Astrocyte (in vitro differentiated cells and primary cell): ENCODE measurements around the gene PACC1. TPM values are rescaled to one million over a fixed set of nuclear protein-coding genes. Genes with fewer than 3 reads are reported as not detected.
"Not testable (repeated sequence)": the region's sequence is repeated elsewhere in the genome, so short reads cannot be mapped to it uniquely, and the experiment has no call there.

Source experiments
- DNase-seq: peaks from one replicate; pipeline ENCODE4 v3.0.0-alpha.2; 2010; ENCODE audit warnings: low read depth
- FAIRE-seq: peaks from 2 replicates; lab custom pipeline; 2011; peaks lifted over from hg19 to GRCh38; lab: Jason Lieb, UNC
- H2AFZ ChIP-seq: 2 replicates; pipeline ENCODE4 v1.6.0; 2012; ENCODE audit warnings: low read depth, low read length, inconsistent platforms
- H3K27ac ChIP-seq: 2 replicates; pipeline ENCODE4 v1.5.1; 2011; ENCODE audit warnings: low read depth, low read length, inconsistent platforms
- H3K27me3 ChIP-seq: 2 replicates; pipeline ENCODE4 v1.6.0; 2011; ENCODE audit warnings: low read length, inconsistent platforms; ENCODE audit not compliant: insufficient read depth
- H3K36me3 ChIP-seq: 2 replicates; pipeline ENCODE4 v1.5.1; 2011; ENCODE audit warnings: low read length, inconsistent platforms; ENCODE audit not compliant: insufficient read depth
- H3K4me1 ChIP-seq: 2 replicates; pipeline ENCODE4 v1.5.1; 2011; ENCODE audit warnings: low read length, inconsistent platforms; ENCODE audit not compliant: insufficient read depth
- H3K4me2 ChIP-seq: 2 replicates; pipeline ENCODE4 v1.6.0; 2012; ENCODE audit warnings: low read length, inconsistent platforms
- H3K4me3 ChIP-seq: 2 replicates; pipeline ENCODE4 v1.5.1; 2011; ENCODE audit warnings: low read depth, mild to moderate bottlenecking, low read length, inconsistent platforms; ENCODE audit not compliant: insufficient read depth
- H3K79me2 ChIP-seq: 2 replicates; pipeline ENCODE4 v1.6.0; 2012; ENCODE audit warnings: mild to moderate bottlenecking, low read length, inconsistent platforms; ENCODE audit not compliant: insufficient read depth
- H3K9ac ChIP-seq: 2 replicates; pipeline ENCODE4 v1.6.0; 2012; ENCODE audit warnings: mild to moderate bottlenecking, low read length, inconsistent platforms
- H3K9me3 ChIP-seq: 2 replicates; pipeline ENCODE4 v1.5.1; 2012; ENCODE audit warnings: low read depth, mild to moderate bottlenecking, low read length, inconsistent platforms; ENCODE audit not compliant: insufficient read depth
- H4K20me1 ChIP-seq: 2 replicates; pipeline ENCODE4 v1.6.0; 2012; ENCODE audit warnings: low read length, inconsistent platforms; ENCODE audit not compliant: insufficient read depth
- H3K27ac Mint-ChIP-seq: one replicate; pipeline ENCODE4 v1.8.0; 2021; ENCODE audit warnings: mild to moderate bottlenecking, mixed read lengths; ENCODE audit not compliant: unreplicated experiment
- H3K27me3 Mint-ChIP-seq: one replicate; pipeline ENCODE4 v1.8.0; 2021; ENCODE audit warnings: low read depth, mixed read lengths; ENCODE audit not compliant: unreplicated experiment
- H3K36me3 Mint-ChIP-seq: one replicate; pipeline ENCODE4 v1.8.0; 2021; ENCODE audit warnings: low read depth, mixed read lengths; ENCODE audit not compliant: unreplicated experiment
- H3K4me1 Mint-ChIP-seq: one replicate; pipeline ENCODE4 v1.8.0; 2021; ENCODE audit warnings: low read depth, mixed read lengths; ENCODE audit not compliant: unreplicated experiment
- H3K4me3 Mint-ChIP-seq: one replicate; pipeline ENCODE4 v1.8.0; 2021; ENCODE audit warnings: mild to moderate bottlenecking, moderate library complexity, mixed read lengths; ENCODE audit not compliant: unreplicated experiment
- H3K9me3 Mint-ChIP-seq: one replicate; pipeline ENCODE4 v1.8.0; 2021; ENCODE audit warnings: mild to moderate bottlenecking, mixed read lengths; ENCODE audit not compliant: unreplicated experiment
- EZH2 ChIP-seq: IDR thresholded peaks from 2 replicates; pipeline ENCODE4 v1.6.1; 2012; ENCODE audit warnings: mild to moderate bottlenecking, low read length, inconsistent platforms; ENCODE audit not compliant: insufficient read depth
- total RNA-seq: library from RNA; stranded (reverse); gene quantifications from 2 replicates; pipeline ENCODE4 v1.2.1, GENCODE V29; 2021
- TF ChIP-seq, protein P1 (sequence below): IDR thresholded peaks from 2 replicates; pipeline ENCODE4 v1.5.1; 2011; ENCODE audit warnings: low read depth, mild to moderate bottlenecking, inconsistent platforms, low read length, moderate library complexity; ENCODE audit not compliant: insufficient read depth

The PACC1 gene
- total RNA-seq, 1 donor from 2014 or later: 18.8 TPM

DNA sequence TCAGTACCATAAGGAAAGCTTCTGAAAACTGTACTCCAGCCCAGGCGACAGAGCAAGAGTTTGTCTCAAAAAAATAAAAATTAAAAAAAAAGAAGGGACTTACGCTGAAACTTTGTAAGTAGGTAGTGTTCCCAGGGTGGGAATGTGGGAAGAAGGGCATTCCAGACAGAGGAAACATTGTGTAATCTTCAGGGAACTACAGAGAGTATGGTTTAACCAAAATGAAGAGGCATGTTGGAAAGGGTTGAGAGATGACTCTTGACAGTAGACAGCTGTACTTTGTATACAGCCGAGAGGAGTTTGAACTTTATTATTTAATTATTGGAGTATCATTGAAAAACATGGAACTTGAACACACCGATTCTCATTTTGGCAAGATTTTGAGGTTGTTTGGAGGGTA lies 86.4 kb downstream of the PACC1 start:
- Histone ChIP-seq H3K9ac (no peak overlapping the region), H3K27ac (no peak overlapping the region), H3K9me3 (no peaks in the 10 kb centered on the region), H3K4me1 (no peaks in the 10 kb centered on the region), H3K27me3 (no peaks in the 10 kb centered on the region), H3K36me3 (no peaks in the 10 kb centered on the region), H4K20me1 (peaks cover 4% of the 10 kb centered on the region), H3K79me2 (no peaks in the 10 kb centered on the region), H3K4me3 (no peak overlapping the region), H2AFZ (no peak overlapping the region), H3K4me2 (no peak overlapping the region)
- no peaks in the 10 kb centered on the region for H3K36me3 Mint-ChIP-seq
- no peak for TF ChIP-seq EZH2
- TF ChIP-seq, protein P1, sequence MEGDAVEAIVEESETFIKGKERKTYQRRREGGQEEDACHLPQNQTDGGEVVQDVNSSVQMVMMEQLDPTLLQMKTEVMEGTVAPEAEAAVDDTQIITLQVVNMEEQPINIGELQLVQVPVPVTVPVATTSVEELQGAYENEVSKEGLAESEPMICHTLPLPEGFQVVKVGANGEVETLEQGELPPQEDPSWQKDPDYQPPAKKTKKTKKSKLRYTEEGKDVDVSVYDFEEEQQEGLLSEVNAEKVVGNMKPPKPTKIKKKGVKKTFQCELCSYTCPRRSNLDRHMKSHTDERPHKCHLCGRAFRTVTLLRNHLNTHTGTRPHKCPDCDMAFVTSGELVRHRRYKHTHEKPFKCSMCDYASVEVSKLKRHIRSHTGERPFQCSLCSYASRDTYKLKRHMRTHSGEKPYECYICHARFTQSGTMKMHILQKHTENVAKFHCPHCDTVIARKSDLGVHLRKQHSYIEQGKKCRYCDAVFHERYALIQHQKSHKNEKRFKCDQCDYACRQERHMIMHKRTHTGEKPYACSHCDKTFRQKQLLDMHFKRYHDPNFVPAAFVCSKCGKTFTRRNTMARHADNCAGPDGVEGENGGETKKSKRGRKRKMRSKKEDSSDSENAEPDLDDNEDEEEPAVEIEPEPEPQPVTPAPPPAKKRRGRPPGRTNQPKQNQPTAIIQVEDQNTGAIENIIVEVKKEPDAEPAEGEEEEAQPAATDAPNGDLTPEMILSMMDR: no peak
- DNase-seq: peak; percentile 7
- peaks cover 5% of the 10 kb centered on the region for H3K4me1 Mint-ChIP-seq
- H3K27ac Mint-ChIP-seq: no peak overlapping the region
- H3K4me3 Mint-ChIP-seq: no peak overlapping the region
- no peaks in the 10 kb centered on the region for H3K9me3 Mint-ChIP-seq
- H3K27me3 Mint-ChIP-seq: no peaks in the 10 kb centered on the region
- no peak for FAIRE-seq

DNA sequence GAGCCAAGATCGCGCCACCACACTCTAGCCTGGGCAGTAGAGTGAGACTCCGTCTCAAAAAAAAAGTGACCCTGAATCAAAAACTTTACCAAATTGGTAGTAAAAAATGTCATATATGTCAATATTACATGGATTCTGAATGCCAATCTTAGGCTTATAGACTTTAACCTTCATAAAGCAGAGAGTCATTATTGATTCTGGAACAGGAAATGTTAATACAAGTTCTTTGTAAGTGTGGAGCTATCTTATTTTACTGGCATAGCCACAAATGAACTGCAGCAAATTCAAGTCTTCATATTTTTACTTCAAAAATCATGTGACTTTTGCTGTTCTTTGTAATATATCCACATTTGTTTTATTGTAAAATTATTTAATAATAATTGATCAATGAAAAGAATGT lies 88.1 kb downstream of the PACC1 start:
- peaks cover 5% of the 10 kb centered on the region for H3K4me1 Mint-ChIP-seq
- H3K9me3 ChIP-seq: no peaks in the 10 kb centered on the region
- H3K27me3 ChIP-seq: no peaks in the 10 kb centered on the region
- H3K9ac ChIP-seq: no peak overlapping the region
- FAIRE-seq (no peak), DNase-seq (no peak)
- H3K4me1 ChIP-seq: no peaks in the 10 kb centered on the region
- H4K20me1 ChIP-seq: peaks cover 4% of the 10 kb centered on the region
- H3K4me3 ChIP-seq: no peak overlapping the region
- H3K4me2 ChIP-seq: no peak overlapping the region
- no peak overlapping the region for H2AFZ ChIP-seq
- no peaks in the 10 kb centered on the region for H3K79me2 ChIP-seq
- no peaks in the 10 kb centered on the region for H3K27me3 Mint-ChIP-seq
- no peak overlapping the region for H3K4me3 Mint-ChIP-seq
- no peak overlapping the region for H3K27ac ChIP-seq
- no peaks in the 10 kb centered on the region for H3K36me3 Mint-ChIP-seq
- no peak overlapping the region for H3K27ac Mint-ChIP-seq
- no peaks in the 10 kb centered on the region for H3K9me3 Mint-ChIP-seq
- TF ChIP-seq, protein P1: no peak
- TF ChIP-seq EZH2: no peak
- no peaks in the 10 kb centered on the region for H3K36me3 ChIP-seq

DNA sequence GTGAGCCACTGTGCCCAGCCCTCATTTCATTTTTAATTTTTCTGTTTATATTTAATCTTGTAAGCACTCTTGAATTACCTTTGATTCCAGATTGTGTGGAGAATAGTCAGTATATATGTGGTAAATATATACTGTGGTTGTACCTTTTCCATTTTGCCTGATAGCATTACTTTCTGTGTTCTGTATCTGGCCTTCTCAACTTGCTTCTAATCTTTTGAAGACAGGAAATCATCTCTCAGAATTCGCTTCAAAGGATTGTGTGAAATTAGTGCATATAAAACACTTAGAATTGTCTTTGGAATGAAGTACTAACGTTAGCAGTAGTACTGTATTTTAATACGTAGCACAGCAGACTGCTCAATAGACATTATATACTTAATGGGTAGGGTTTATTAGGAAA lies 91.6 kb downstream of the PACC1 start:
- no peaks in the 10 kb centered on the region for H3K27me3 ChIP-seq
- FAIRE-seq: no peak
- peaks cover 1% of the 10 kb centered on the region for H3K4me1 Mint-ChIP-seq
- H3K4me3 ChIP-seq: no peak overlapping the region
- H3K27me3 Mint-ChIP-seq: no peaks in the 10 kb centered on the region
- no peaks in the 10 kb centered on the region for H3K36me3 ChIP-seq
- no peaks in the 10 kb centered on the region for H3K9me3 ChIP-seq
- H3K4me1 ChIP-seq: no peaks in the 10 kb centered on the region
- DNase-seq: no peak
- H3K4me2 ChIP-seq: no peak overlapping the region
- H3K9ac ChIP-seq: no peak overlapping the region
- peaks cover 4% of the 10 kb centered on the region for H4K20me1 ChIP-seq
- no peaks in the 10 kb centered on the region for H3K79me2 ChIP-seq
- no peak overlapping the region for H3K27ac ChIP-seq
- H3K4me3 Mint-ChIP-seq: no peak overlapping the region
- no peak overlapping the region for H3K27ac Mint-ChIP-seq
- H2AFZ ChIP-seq: no peak overlapping the region
- TF ChIP-seq, protein P1: no peak
- no peak for TF ChIP-seq EZH2
- H3K9me3 Mint-ChIP-seq: no peaks in the 10 kb centered on the region
- H3K36me3 Mint-ChIP-seq: no peaks in the 10 kb centered on the region

DNA sequence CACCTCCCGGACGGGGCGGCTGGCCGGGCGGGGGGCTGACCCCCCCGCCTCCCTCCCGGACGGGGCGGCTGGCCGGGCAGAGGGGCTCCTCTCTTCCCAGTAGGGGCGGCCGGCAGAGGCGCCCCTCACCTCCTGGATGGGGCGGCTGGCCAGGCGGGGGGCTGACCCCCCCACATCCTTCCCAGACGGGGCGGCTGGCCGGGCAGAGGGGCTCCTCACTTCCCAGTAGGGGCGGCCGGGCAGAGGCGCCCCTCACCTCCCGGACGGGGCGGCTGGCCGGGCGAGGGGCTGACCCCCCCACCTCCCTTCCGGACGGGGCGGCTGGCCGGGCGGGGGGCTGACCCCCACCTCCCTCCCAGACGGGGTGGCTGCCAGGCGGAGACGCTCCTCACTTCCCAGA lies 93.7 kb downstream of the PACC1 start:
- not testable (repeated sequence) for H3K27me3 Mint-ChIP-seq, FAIRE-seq, H3K9me3 Mint-ChIP-seq, H3K4me1 Mint-ChIP-seq, H3K36me3 ChIP-seq, H3K36me3 Mint-ChIP-seq, H3K4me3 ChIP-seq, H2AFZ ChIP-seq, DNase-seq, H3K9me3 ChIP-seq, H3K27me3 ChIP-seq, H3K27ac Mint-ChIP-seq, H3K27ac ChIP-seq, H3K4me2 ChIP-seq, H3K4me1 ChIP-seq, H3K4me3 Mint-ChIP-seq, H3K9ac ChIP-seq, H3K79me2 ChIP-seq
- H4K20me1 ChIP-seq: peaks cover 16% of the 10 kb centered on the region
